ENCODE results near the gene SERPINA10.

DNA sequence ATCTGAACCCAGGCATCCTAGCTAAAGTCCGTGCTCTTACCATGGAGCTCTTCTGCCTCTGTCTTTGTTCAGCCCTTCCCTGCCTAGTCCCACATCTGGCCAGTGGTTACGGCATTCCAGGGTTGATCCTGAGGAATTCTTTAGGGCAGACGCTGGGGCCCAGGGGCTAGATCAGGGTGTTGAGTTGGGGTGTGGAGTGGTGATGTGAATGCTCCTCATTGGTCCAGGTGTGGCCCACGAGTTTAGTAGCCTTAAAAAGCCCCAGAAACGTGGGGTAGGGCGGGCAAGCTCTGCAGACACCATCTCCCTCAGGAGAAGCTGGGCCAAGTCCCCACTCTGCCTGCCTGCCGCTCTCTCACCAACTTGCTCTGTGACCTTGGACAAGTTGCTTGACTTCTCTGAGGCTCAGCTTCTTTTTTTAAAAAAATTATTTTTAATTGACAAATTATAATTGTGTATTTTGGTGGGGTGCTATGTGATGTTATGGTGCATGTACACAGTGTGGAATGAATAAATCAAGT, 39.1 kb upstream of the SERPINA10 start:
- TF ChIP-seq, protein P1, sequence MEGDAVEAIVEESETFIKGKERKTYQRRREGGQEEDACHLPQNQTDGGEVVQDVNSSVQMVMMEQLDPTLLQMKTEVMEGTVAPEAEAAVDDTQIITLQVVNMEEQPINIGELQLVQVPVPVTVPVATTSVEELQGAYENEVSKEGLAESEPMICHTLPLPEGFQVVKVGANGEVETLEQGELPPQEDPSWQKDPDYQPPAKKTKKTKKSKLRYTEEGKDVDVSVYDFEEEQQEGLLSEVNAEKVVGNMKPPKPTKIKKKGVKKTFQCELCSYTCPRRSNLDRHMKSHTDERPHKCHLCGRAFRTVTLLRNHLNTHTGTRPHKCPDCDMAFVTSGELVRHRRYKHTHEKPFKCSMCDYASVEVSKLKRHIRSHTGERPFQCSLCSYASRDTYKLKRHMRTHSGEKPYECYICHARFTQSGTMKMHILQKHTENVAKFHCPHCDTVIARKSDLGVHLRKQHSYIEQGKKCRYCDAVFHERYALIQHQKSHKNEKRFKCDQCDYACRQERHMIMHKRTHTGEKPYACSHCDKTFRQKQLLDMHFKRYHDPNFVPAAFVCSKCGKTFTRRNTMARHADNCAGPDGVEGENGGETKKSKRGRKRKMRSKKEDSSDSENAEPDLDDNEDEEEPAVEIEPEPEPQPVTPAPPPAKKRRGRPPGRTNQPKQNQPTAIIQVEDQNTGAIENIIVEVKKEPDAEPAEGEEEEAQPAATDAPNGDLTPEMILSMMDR (IDR thresholded peaks at IDR 0.05), result no peak
- no peak for TF ChIP-seq ZFX (IDR thresholded peaks at IDR 0.05; ENCODE audit: borderline replicate concordance)
